Stimulated activated CD8-positive, alpha-beta memory T cell treated with anti-CD3 and anti-CD28 coated beads, Interleukin-12 subunit alpha, Interleukin-12 subunit beta, amount 100 ng/mL, for 4 hours (primary cell): ENCODE measurements around the gene DNAJB8.

ENCODE experiments used
- DNase-seq: peaks from one replicate; pipeline ENCODE4 v3.0.0-alpha.2; 2020; ENCODE audit warnings: low read depth

Gene DNAJB8

DNA sequence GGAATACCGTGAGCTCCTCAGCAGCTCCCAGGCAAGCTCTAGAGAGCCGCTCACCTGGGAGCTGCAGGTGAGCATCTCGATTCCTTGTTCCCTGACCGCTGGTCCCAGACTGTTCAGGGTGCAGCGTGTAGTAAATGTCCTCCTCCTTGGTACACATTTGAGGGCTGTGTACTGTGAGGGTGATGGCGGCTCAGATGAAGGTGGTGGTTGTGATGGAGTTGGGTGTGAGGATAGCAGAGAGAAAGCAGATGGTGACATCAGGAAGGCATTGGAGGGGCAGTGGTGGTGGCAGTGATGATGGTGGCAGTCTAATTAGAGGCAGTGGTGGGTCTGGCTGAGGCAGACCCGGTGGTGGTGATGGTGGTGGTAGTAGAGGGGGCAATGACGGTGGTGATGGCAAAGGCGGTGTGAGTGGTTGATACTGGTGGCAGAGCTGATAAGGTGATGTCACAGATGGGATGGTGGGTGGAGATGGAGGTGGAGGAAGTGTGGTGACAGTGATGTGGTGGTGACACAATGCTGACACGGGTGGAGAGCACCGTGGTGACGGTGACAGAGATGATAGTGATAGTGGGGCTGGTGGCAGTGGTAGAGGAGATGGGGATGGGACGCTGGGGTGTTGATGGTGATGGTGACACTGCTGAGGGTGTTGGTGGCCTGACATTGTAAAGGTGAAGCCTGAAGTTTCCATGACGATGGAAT is at the start of gene DNAJB8:
Gene DNAJB8 (minus strand): TSS at position 51 of the 702 bp plus-strand sequence. CDS start 3,645 bp downstream, outside the sequence.
- peak; percentile 22 for DNase-seq

DNA sequence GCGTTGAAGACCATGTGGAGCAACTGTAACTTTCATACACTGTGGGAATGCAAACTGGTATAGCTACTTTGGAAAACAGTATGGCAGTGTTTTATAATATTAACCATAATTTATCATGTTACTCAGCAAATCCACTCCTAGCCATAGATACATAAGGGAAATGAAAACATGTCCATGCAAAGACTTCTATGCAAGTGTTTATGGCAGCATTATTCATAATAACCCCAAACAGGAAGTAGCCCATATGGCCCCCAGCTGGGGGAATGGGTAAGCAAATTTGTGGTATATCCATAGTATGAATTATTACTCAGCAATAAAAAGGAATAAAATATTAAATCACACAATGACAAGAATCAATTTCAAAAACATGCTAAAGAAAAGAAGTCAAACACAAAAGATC is 49.3 kb upstream of the DNAJB8 start:
- DNase-seq, result no peak

DNA sequence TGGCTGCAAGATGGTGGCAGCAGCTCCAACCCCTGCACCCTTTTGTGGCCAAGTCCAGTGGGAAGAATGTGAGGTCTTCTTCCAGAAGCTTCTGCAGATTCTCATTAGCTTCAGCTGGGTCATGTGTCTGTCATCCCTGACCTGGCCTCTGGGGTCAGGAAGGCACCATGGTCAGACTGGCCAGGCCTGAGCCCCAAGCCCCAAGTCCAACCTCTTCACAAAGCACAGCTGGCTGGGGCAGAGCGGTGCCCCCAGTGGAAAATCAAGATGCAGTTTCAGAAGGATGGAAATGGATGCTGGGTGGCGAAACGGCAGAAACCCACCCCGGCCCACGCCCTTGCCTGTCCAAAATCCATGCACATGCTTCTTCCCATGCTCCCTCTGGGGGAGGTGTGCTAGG is 42.2 kb upstream of the DNAJB8 start:
- no peak for DNase-seq

GRCh38 chr3:128506754-128507153 is 40.1 kb upstream of the DNAJB8 start:
- no peak for DNase-seq

- DNase-seq, result no peak
Measured at GRCh38 chr3:128505771-128506170, 39.1 kb upstream of the DNAJB8 start.

- DNase-seq, result no peak
Measured at GRCh38 chr3:128504963-128505730, 38.5 kb upstream of the DNAJB8 start.

DNA sequence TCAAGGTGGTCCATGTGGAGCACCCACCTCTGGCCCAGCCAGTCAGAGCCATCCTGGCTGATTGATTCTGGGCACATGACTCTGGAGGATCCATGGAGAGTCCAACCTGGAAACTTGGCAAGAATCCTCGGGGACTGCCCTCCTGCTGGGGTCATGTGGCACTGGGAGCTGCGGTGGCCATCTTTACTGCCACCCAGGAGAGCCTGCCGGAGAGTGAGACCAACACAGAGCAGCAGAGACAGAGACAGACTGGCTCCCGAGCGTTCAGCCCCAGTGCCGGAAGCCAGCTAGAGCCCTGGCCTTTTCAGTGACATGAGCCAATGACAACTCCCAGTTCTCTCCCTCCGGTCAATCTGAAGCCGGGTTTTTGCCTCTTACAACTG is 37.8 kb upstream of the DNAJB8 start:
- no peak for DNase-seq

- DNase-seq, result no peak
Measured at GRCh38 chr3:128503751-128504532, 37.3 kb upstream of the DNAJB8 start.

DNA sequence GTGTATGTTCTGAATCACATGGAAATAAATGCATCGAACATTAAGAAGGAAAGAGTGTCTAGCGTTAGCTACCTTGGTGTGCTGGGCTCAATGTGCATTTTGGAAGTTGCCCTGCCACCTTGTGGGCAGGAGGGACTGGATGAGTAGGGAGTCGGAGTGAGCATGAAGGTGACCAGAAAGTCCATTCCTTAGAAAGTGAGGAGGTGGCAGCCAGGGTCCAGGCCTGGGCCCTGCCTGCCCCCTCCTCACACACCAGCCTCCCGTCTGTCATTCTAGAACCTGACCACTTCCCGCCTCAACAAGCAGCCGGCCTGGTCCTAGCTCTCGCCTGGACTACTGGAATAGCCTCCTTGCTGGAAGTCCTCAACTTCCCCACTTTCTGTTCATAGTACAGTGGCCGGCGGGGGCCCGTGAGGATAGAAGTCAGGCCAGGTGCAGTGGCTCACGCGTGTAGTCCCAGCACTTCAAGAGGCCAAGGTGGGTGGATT is 36.5 kb upstream of the DNAJB8 start:
- no peak for DNase-seq

GRCh38 chr3:128502712-128503111 is 36.0 kb upstream of the DNAJB8 start:
- no peak for DNase-seq

- DNase-seq, result no peak
Measured at GRCh38 chr3:128501431-128501830, 34.7 kb upstream of the DNAJB8 start.

GRCh38 chr3:128500556-128500955 is 33.9 kb upstream of the DNAJB8 start:
- DNase-seq, result no peak

DNA sequence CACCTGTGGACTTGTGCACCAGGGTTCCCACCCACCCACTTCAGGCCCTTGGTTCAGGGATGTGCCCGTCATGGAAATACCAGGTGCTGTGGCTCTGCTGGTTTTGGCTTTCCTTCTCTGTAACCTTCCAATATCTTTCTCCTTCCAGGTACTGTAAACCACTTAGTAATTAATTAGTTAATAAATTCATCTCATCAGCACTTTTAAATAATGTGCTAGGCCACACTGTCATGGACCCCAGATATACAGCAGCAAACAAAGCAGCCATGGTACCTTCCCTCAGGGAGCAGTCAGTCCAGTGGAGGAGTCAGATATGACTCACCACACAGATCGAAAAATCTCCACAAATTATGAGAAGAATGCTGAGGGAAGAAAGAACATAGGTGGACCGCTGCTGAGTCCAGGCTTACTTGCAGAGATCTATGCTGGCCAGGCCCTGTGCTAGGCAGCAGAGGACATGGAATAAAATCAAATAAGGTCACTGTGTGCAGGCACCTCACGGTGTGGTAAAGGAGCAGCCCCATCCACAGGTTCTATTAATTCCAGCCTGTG is 33.1 kb upstream of the DNAJB8 start:
- no peak for DNase-seq

DNA sequence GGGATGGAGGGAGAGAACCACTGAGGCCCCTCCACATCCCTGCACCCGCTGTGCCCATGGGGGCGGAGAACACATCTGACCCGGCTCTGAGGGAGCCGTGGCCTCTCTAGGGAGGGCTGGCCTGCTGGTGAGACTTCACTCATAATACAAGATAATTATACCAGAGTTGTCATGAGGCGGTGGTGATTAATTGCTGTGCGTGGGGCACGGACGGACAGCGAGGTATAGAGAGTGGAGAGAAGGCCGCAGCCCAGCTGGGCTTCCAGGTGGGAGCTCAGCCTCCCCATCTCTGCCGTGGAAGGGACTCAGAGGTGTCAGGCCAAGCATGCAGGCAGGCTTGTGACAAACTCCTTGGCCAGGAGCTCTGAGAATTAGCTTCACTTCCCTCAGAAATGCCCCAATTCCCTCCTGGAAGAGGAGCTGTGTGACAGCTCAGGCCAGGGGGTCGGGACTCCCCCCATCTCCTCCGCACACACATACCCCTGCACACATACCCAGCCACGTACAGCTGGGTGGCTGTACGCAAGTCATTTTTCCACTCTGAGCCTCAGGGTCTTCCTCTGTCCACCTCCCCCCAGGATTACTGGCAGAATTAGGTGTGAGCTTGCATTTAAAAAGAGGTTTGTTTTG is 32.3 kb upstream of the DNAJB8 start:
- DNase-seq, result no peak

DNA sequence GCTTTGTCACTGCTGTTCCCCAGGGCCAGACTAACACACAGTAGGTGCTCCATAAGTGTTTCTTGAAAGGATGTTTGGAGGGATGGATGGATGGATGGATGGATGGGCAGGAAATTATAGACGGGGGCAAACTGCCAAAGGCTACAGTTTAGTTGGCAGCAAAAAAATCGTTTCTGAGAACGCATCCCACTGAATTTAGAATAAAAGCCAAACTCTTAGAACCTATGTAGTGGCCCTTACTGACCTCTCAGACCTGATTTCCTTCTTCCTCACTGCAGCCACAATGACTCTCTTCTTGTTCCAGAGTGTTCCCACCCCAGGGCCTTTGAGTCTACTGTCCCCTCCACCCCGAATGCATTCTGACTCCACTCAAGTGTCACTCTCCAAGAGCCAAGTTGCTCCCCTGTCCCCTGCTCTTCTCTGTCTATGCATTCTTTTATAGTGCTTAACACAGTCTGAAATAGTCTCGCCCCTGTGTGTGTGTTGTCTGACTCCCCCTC is 31.5 kb upstream of the DNAJB8 start:
- no peak for DNase-seq

- DNase-seq, result peak; percentile 46
Measured at GRCh38 chr3:128497305-128498126, 30.8 kb upstream of the DNAJB8 start.

GRCh38 chr3:128496602-128497304 is 30.1 kb upstream of the DNAJB8 start:
- no peak for DNase-seq

DNA sequence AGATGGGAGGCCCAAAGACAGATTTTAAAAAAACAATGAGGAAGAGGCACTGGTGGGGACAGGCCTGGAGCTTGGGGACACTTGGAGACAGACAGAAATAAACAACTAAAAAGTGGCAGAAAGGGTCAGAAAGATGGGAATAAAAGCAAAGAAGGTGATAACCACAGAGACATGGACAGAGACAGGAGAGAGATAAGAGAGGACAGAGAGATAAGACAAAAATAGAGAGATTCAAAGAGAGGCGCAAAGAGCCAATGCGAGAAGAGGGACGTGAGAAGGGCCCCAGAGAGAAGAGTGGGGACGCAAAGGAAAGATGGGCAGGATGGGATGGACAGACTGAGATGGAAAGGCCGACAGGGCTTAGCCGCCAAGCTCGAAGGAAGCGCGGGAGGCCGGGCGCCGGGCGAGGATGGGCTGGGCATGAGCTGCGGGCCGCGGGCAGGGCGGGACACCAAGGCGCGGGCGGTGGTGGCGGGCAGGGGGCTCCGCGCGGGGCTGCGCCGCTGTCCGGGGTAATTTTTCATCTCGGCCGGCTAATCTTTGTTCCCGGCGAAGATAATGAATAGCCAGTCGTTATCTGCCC is 29.4 kb upstream of the DNAJB8 start:
- no peak for DNase-seq

DNA sequence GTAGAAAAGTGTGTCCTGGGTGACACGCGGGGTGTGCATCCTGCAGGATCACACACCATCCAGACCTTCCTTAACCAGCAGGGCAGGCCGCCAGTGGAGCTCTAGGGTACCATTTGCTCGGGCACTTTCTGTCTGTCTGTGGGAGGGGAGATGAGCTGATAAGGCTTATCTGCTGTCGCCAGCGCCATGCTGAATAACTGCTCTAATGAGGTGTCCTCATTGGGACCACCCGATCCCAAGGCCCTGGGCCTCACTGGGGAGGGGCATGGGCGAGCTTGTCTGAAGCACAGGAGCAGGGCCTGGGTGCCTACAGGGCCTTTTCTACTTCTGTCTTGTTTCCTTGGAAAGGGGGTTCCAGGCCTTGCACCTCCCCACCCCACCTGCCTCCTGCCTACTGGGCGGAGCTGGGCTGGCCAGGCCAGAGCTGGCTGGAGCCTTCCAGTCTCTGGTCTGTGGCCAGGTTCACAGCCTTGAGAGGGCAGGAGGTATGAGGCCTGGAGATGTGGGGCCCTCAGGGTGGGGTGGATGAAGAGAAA is 28.8 kb upstream of the DNAJB8 start:
- no peak for DNase-seq

DNA sequence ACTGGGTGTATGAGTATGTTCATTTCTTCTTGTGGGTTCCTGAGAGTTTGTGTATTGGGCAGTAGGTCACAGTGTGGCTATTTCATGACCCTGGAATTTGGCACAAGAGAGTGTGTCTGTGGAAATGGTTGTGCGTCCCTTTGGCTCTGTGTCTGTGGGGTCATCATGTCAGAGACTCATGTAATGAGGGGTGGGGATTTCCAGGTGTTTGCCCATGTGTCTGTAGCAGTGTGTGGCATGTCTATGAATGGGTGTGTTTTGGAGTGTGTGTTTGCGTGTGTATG is 27.6 kb upstream of the DNAJB8 start:
- no peak for DNase-seq
